Embryonic facial prominence (tissue), 1 donor: ENCODE data around the gene RIMBP2.
A peak's percentile ranks its signal among the peaks of the same experiment; 100 is the strongest.
"Not testable (repeated sequence)": the region's sequence is repeated elsewhere in the genome, so short reads cannot be mapped to it uniquely, and the experiment has no call there.

ENCODE experiments used
- DNase-seq: peaks from one replicate; pipeline ENCODE4 v3.0.0-alpha.2; 2016; ENCODE audit errors: extremely low spot score

Gene RIMBP2

GRCh38 chr12:130715998-130716968, at the start of gene RIMBP2:
Gene RIMBP2 (minus strand): TSS chr12:130716299. CDS start chr12:130479013, 237,286 bp downstream.
- DNase-seq, result peak; percentile 62

- DNase-seq, result no peak
These were observed 49.1 kb upstream of the RIMBP2 start for GRCh38 chr12:130765186-130765659.

- DNase-seq, result no peak
These were observed 48.5 kb upstream of the RIMBP2 start for GRCh38 chr12:130764475-130765185.

- DNase-seq, result no peak
These were observed 48.0 kb upstream of the RIMBP2 start for GRCh38 chr12:130764073-130764472.

- DNase-seq, result no peak
These were observed 46.2 kb upstream of the RIMBP2 start for GRCh38 chr12:130762319-130762675.

GRCh38 chr12:130761537-130762318, 45.6 kb upstream of the RIMBP2 start:
- no peak for DNase-seq

GRCh38 chr12:130754234-130754901, 38.3 kb upstream of the RIMBP2 start:
- no peak for DNase-seq

- DNase-seq, result no peak
These were observed 36.7 kb upstream of the RIMBP2 start for GRCh38 chr12:130752692-130753230.

GRCh38 chr12:130752037-130752436, 35.9 kb upstream of the RIMBP2 start:
- DNase-seq, result not testable (repeated sequence)

GRCh38 chr12:130748786-130749185, 32.7 kb upstream of the RIMBP2 start:
- DNase-seq, result no peak

GRCh38 chr12:130747867-130748740, 32.0 kb upstream of the RIMBP2 start:
- DNase-seq, result peak; percentile 39

- DNase-seq, result no peak
These were observed 30.4 kb upstream of the RIMBP2 start for GRCh38 chr12:130746546-130746945.

GRCh38 chr12:130745921-130746320, 29.8 kb upstream of the RIMBP2 start:
- DNase-seq, result no peak

- DNase-seq, result no peak
These were observed 28.2 kb upstream of the RIMBP2 start for GRCh38 chr12:130744274-130744673.

- no peak for DNase-seq
These were observed 27.5 kb upstream of the RIMBP2 start for GRCh38 chr12:130743606-130744005.

- DNase-seq, result no peak
These were observed 27.1 kb upstream of the RIMBP2 start for GRCh38 chr12:130743176-130743575.

- DNase-seq, result no peak
These were observed 26.6 kb upstream of the RIMBP2 start for GRCh38 chr12:130742716-130743115.

GRCh38 chr12:130742112-130742511, 26.0 kb upstream of the RIMBP2 start:
- DNase-seq, result no peak

- no peak for DNase-seq
These were observed 23.5 kb upstream of the RIMBP2 start for GRCh38 chr12:130739571-130739970.

- not testable (repeated sequence) for DNase-seq
These were observed 22.3 kb upstream of the RIMBP2 start for GRCh38 chr12:130738403-130738802.
